Fibroblast of lung (primary cell): ENCODE data around the gene CSH2. TPM values are rescaled to one million over a fixed set of nuclear protein-coding genes. Genes with fewer than 3 reads are reported as not detected.

ENCODE experiments used
- DNase-seq, 2 donors: peaks; one replicate each; pipeline versions ENCODE4 v3.0.0 to v3.0.0-alpha.2; 2010; ENCODE audit warnings: low read depth in 2 of 2
- H2AFZ ChIP-seq: 2 replicates; pipeline ENCODE4 v1.5.1; 2012; ENCODE audit warnings: low read length, control low read depth, inconsistent platforms
- H3K27ac ChIP-seq: 2 replicates; pipeline ENCODE4 v1.5.1; 2011; ENCODE audit warnings: low read length, control low read depth; ENCODE audit not compliant: insufficient read depth
- H3K27me3 ChIP-seq: 2 replicates; pipeline ENCODE4 v1.5.1; 2011; ENCODE audit warnings: mild to moderate bottlenecking, low read length; ENCODE audit not compliant: control insufficient read depth, insufficient read depth
- H3K36me3 ChIP-seq: 2 replicates; pipeline ENCODE4 v1.5.1; 2011; ENCODE audit warnings: low read length; ENCODE audit not compliant: control insufficient read depth, insufficient read depth
- H3K4me1 ChIP-seq: 2 replicates; pipeline ENCODE4 v1.5.1; 2011; ENCODE audit warnings: low read length; ENCODE audit not compliant: control insufficient read depth, insufficient read depth; ENCODE audit errors: extremely low read depth
- H3K4me2 ChIP-seq: 2 replicates; pipeline ENCODE4 v1.5.1; 2011; ENCODE audit warnings: low read length, control low read depth; ENCODE audit not compliant: insufficient read depth; ENCODE audit errors: extremely low read depth
- H3K4me3 ChIP-seq, 4 experiments: fragments of 200-600 bp in 1 of 4; sonication (generic) in 1 of 4; replicated peaks in 1 of 4; 2 replicates each; pipeline ENCODE4 v1.5.1; 2011 to 2016; ENCODE audit warnings: low read length in 4 of 4, low read depth in 3 of 4, mild to moderate bottlenecking in 3 of 4, control low read depth in 2 of 4, inconsistent platforms in 1 of 4, mixed read lengths in 1 of 4; ENCODE audit not compliant: insufficient read depth in 1 of 4; ENCODE audit errors: control extremely low read depth in 1 of 4
- H3K79me2 ChIP-seq: 2 replicates; pipeline ENCODE4 v1.5.1; 2012; ENCODE audit warnings: mild to moderate bottlenecking, low read length, inconsistent platforms; ENCODE audit not compliant: control insufficient read depth, insufficient read depth
- H3K9ac ChIP-seq: 2 replicates; pipeline ENCODE4 v1.5.1; 2011; ENCODE audit warnings: mild to moderate bottlenecking, low read length, control low read depth; ENCODE audit not compliant: insufficient read depth
- H3K9me3 ChIP-seq: 2 replicates; pipeline ENCODE4 v1.5.1; 2012; ENCODE audit warnings: low read depth, low read length; ENCODE audit not compliant: control insufficient read depth, insufficient read depth
- H4K20me1 ChIP-seq: 2 replicates; pipeline ENCODE4 v1.5.1; 2011; ENCODE audit warnings: low read length; ENCODE audit not compliant: control insufficient read depth, insufficient read depth; ENCODE audit errors: extremely low read depth
- CTCF ChIP-seq, 2 donors: IDR thresholded peaks in 1 of 2; conservative IDR thresholded peaks in 1 of 2; 1 replicate in 1 of 2; 2 replicates in 1 of 2; pipeline ENCODE4 v1.5.1; 2011 to 2012; ENCODE audit warnings: low read length in 2 of 2, control low read depth in 1 of 2, inconsistent platforms in 1 of 2, low read depth in 1 of 2, mild to moderate bottlenecking in 1 of 2
- EZH2 ChIP-seq: IDR thresholded peaks from 2 replicates; pipeline ENCODE4 v1.5.1; 2012; ENCODE audit warnings: low read length, control low read depth, mild to moderate bottlenecking; ENCODE audit errors: missing control alignments
- polyA plus RNA-seq, 2 donors: library from polyadenylated mRNA; depleted of rRNA in 1 of 2; stranded (reverse) in 1 of 2; unstranded in 1 of 2; fragments of >200 nt; gene quantifications; 2 replicates each; pipeline ENCODE4 v1.2.1, GENCODE V29; 2011 to 2012; ENCODE audit warnings: missing spikeins in 1 of 2
- total RNA-seq: library from RNA; depleted of rRNA; stranded (reverse); fragments of >200 nt; gene quantifications from 2 replicates; pipeline ENCODE4 v1.2.1, GENCODE V29; 2014

Gene CSH2
- total and polyA plus RNA-seq, 2 donors (not counting 1 experiment from before 2014, with no cell fraction given), result not detected

- no peak overlapping the region for H2AFZ ChIP-seq
- H3K4me3 ChIP-seq, result no peak overlapping the region
- H3K4me1 ChIP-seq, result peaks cover 8% of the 10 kb centered on the region
- H3K27ac ChIP-seq, result no peak overlapping the region
- peaks cover 43% of the 10 kb centered on the region for H3K79me2 ChIP-seq
- H4K20me1 ChIP-seq, result no peaks in the 10 kb centered on the region
- TF ChIP-seq EZH2 (no peak), CTCF (conservative IDR thresholded peaks at IDR 0.05 in 1 of 2, IDR thresholded peaks at IDR 0.05 in 1 of 2; ENCODE audit: low read depth in 1 of 2, low read length in 2 of 2) (no peak)
- H3K36me3 ChIP-seq, result peaks cover 41% of the 10 kb centered on the region
- H3K9ac ChIP-seq, result no peak overlapping the region
- no peaks in the 10 kb centered on the region for H3K27me3 ChIP-seq
- no peaks in the 10 kb centered on the region for H3K9me3 ChIP-seq
- DNase-seq, result no peak
- H3K4me2 ChIP-seq, result no peak overlapping the region
Observed at GRCh38 chr17:63824362-63824761, 49.1 kb downstream of the CSH2 start.

- no peak overlapping the region for H2AFZ ChIP-seq
- no peaks in the 10 kb centered on the region for H3K27me3 ChIP-seq
- no peak for DNase-seq
- H3K4me2 ChIP-seq, result no peak overlapping the region
- H3K36me3 ChIP-seq, result peaks cover 41% of the 10 kb centered on the region
- no peaks in the 10 kb centered on the region for H3K9me3 ChIP-seq
- peaks cover 37% of the 10 kb centered on the region for H3K79me2 ChIP-seq
- no peak overlapping the region for H3K9ac ChIP-seq
- H4K20me1 ChIP-seq, result no peaks in the 10 kb centered on the region
- H3K4me1 ChIP-seq, result peaks cover 5% of the 10 kb centered on the region
- no peak overlapping the region for H3K27ac ChIP-seq
- no peak overlapping the region for H3K4me3 ChIP-seq
- no peak for TF ChIP-seq EZH2
- no peak for TF ChIP-seq CTCF (conservative IDR thresholded peaks at IDR 0.05 in 1 of 2, IDR thresholded peaks at IDR 0.05 in 1 of 2; ENCODE audit: low read depth in 1 of 2, low read length in 2 of 2)
Observed at GRCh38 chr17:63823659-63824331, 49.7 kb downstream of the CSH2 start.

DNA sequence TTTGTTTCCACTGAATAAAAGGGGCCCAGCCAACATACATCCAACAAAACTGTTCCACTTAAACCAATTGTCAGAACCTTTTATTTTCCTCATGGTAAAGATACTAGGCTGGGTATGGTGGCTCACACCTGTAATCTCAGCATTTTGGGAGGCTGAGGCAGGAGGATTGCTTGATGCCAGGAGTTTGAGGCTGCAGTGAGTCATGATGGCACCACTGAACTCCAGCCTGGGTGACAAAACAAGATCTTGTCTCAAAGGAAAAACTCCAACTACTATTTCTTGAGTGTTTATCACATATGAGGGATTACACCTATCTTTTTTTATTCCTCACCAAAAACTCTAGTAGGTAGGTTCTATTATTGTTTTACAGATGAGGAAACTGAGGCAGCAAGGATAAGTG, 50.9 kb downstream of the CSH2 start:
- Histone ChIP-seq H3K4me1 (peaks cover 5% of the 10 kb centered on the region), H3K9me3 (no peaks in the 10 kb centered on the region), H2AFZ (no peak overlapping the region), H3K27me3 (no peaks in the 10 kb centered on the region), H3K4me3 (no peak overlapping the region), H3K27ac (no peak overlapping the region), H3K79me2 (peaks cover 25% of the 10 kb centered on the region), H3K36me3 (peaks cover 50% of the 10 kb centered on the region), H4K20me1 (no peaks in the 10 kb centered on the region), H3K9ac (no peak overlapping the region), H3K4me2 (no peak overlapping the region)
- DNase-seq, result no peak
- TF ChIP-seq EZH2, result no peak
- no peak for TF ChIP-seq CTCF (conservative IDR thresholded peaks at IDR 0.05 in 1 of 2, IDR thresholded peaks at IDR 0.05 in 1 of 2; ENCODE audit: low read depth in 1 of 2, low read length in 2 of 2)

Other genes starting within 250 kb of the CSH2 start
- 3.1 and 3.3 TPM in 2 replicates for gene LIMD2, start 173.6 kb downstream of the CSH2 start, total RNA-seq
- gene LIMD2, start 173.6 kb downstream of the CSH2 start, polyA plus RNA-seq, result 2.9 TPM in 2 replicates
- gene STRADA, start 131.9 kb downstream of the CSH2 start, total RNA-seq, result 14.6 and 22.8 TPM in 2 replicates
- gene STRADA, start 131.9 kb downstream of the CSH2 start, polyA plus RNA-seq, result 22.8 and 29.2 TPM in 2 replicates
- 64.5 and 65.6 TPM in 2 replicates for gene CCDC47, start 100.1 kb downstream of the CSH2 start, total RNA-seq
- gene CCDC47, start 100.1 kb downstream of the CSH2 start, polyA plus RNA-seq, result 72.3 and 83.2 TPM in 2 replicates
- 53.4 and 61.8 TPM in 2 replicates for gene DDX42, start 99.5 kb downstream of the CSH2 start, total RNA-seq
- gene DDX42, start 99.5 kb downstream of the CSH2 start, polyA plus RNA-seq, result 67.0 and 81.5 TPM in 2 replicates
- gene PSMC5, start 46.2 kb downstream of the CSH2 start, total RNA-seq, result 61.9 and 66.9 TPM in 2 replicates
- 216 and 276 TPM in 2 replicates for gene PSMC5, start 46.2 kb downstream of the CSH2 start, polyA plus RNA-seq
- 61.8 and 86.5 TPM in 2 replicates for gene FTSJ3, start 46.0 kb downstream of the CSH2 start, total RNA-seq
- gene FTSJ3, start 46.0 kb downstream of the CSH2 start, polyA plus RNA-seq, result 37.8 and 62.2 TPM in 2 replicates
- 87.0 and 94.5 TPM in 2 replicates for gene SMARCD2, start 31.0 kb downstream of the CSH2 start, total RNA-seq
- gene SMARCD2, start 31.0 kb downstream of the CSH2 start, polyA plus RNA-seq, result 51.1 and 57.9 TPM in 2 replicates
- gene GH2, start 8.3 kb upstream of the CSH2 start, total RNA-seq, result not detected in 2 replicates
- not detected in 2 replicates for gene GH2, start 8.3 kb upstream of the CSH2 start, polyA plus RNA-seq
- gene CSH1, start 22.9 kb upstream of the CSH2 start, total RNA-seq, result not detected in 2 replicates
- gene CSH1, start 22.9 kb upstream of the CSH2 start, polyA plus RNA-seq, result not detected in 2 replicates
- gene CSHL1, start 37.6 kb upstream of the CSH2 start, total RNA-seq, result not detected in 2 replicates
- not detected in 2 replicates for gene CSHL1, start 37.6 kb upstream of the CSH2 start, polyA plus RNA-seq
- not detected in 2 replicates for gene GH1, start 45.2 kb upstream of the CSH2 start, total RNA-seq
- gene GH1, start 45.2 kb upstream of the CSH2 start, polyA plus RNA-seq, result not detected in 2 replicates
- gene CD79B, start 58.7 kb upstream of the CSH2 start, total RNA-seq, result 0.17 and 0.26 TPM in 2 replicates
- gene CD79B, start 58.7 kb upstream of the CSH2 start, polyA plus RNA-seq, result 0.72 TPM in 1 of 2 replicates, not detected in the other
- under 0.01 and 0.83 TPM in 2 replicates for gene SCN4A, start 99.2 kb upstream of the CSH2 start, total RNA-seq
- not detected in 2 replicates for gene SCN4A, start 99.2 kb upstream of the CSH2 start, polyA plus RNA-seq
- gene PRR29, start 124.7 kb upstream of the CSH2 start, total RNA-seq, result 0.17 and 0.26 TPM in 2 replicates
- 0.02 and 0.19 TPM in 2 replicates for gene PRR29, start 124.7 kb upstream of the CSH2 start, polyA plus RNA-seq
- 2.6 and 3.5 TPM in 2 replicates for gene ICAM2, start 147.0 kb upstream of the CSH2 start, total RNA-seq
- 0.45 and 1.1 TPM in 2 replicates for gene ICAM2, start 147.0 kb upstream of the CSH2 start, polyA plus RNA-seq